Ishikawa (cell line): ENCODE results near the gene CCDC38.

ENCODE experiments used
- CEBPB ChIP-seq: IDR thresholded peaks from 2 replicates; pipeline ENCODE4 v1.6.1; 2012
- CREB1 ChIP-seq: IDR thresholded peaks from 2 replicates; pipeline ENCODE4 v1.6.1; 2012; ENCODE audit warnings: low read depth
- EGR1 ChIP-seq: IDR thresholded peaks from 2 replicates; pipeline ENCODE4 v1.6.1; 2012
- EP300 ChIP-seq: IDR thresholded peaks from 2 replicates; pipeline ENCODE4 v1.6.1; 2012; ENCODE audit warnings: borderline replicate concordance
- FOXM1 ChIP-seq: IDR thresholded peaks from 2 replicates; pipeline ENCODE4 v1.6.1; 2012; ENCODE audit warnings: low read depth, borderline replicate concordance
- NFIC ChIP-seq: IDR thresholded peaks from 2 replicates; pipeline ENCODE4 v1.6.1; 2012
- RAD21 ChIP-seq: IDR thresholded peaks from 2 replicates; pipeline ENCODE4 v1.6.1; 2012; ENCODE audit warnings: low read depth
- REST ChIP-seq: IDR thresholded peaks from 2 replicates; pipeline ENCODE4 v1.6.1; 2012; ENCODE audit warnings: low read depth, mild to moderate bottlenecking
- TAF1 ChIP-seq: IDR thresholded peaks from 2 replicates; pipeline ENCODE4 v1.6.1; 2012; ENCODE audit warnings: low read depth, mild to moderate bottlenecking
- TCF12 ChIP-seq: IDR thresholded peaks from 2 replicates; pipeline ENCODE4 v1.6.1; 2012; ENCODE audit warnings: low read depth
- TEAD4 ChIP-seq: IDR thresholded peaks from 2 replicates; pipeline ENCODE4 v1.6.1; 2012
- USF1 ChIP-seq: IDR thresholded peaks from 2 replicates; pipeline ENCODE4 v1.6.1; 2012
- YY1 ChIP-seq: IDR thresholded peaks from 2 replicates; pipeline ENCODE4 v1.6.1; 2012; ENCODE audit warnings: low read depth
- ZBTB7A ChIP-seq: IDR thresholded peaks from 2 replicates; pipeline ENCODE4 v1.6.1; 2012; ENCODE audit warnings: low read depth
- TF ChIP-seq, protein P1 (sequence below): IDR thresholded peaks from 2 replicates; pipeline ENCODE4 v1.6.1; 2012

CCDC38 gene

GRCh38 chr12:95857156-95857555 lies 85.3 kb downstream of the CCDC38 start:
- no peak for TF ChIP-seq EGR1
- TF ChIP-seq CREB1 = no peak
- no peak for TF ChIP-seq EP300
- no peak for TF ChIP-seq CEBPB
- TF ChIP-seq, protein P1, sequence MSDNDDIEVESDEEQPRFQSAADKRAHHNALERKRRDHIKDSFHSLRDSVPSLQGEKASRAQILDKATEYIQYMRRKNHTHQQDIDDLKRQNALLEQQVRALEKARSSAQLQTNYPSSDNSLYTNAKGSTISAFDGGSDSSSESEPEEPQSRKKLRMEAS = no peak
- TF ChIP-seq TAF1 = no peak
- no peak for TF ChIP-seq TCF12
- TF ChIP-seq YY1 = no peak
- no peak for TF ChIP-seq USF1
- TF ChIP-seq ZBTB7A = no peak
- TF ChIP-seq TEAD4 = no peak
- no peak for TF ChIP-seq NFIC
- no peak for TF ChIP-seq FOXM1
- TF ChIP-seq RAD21 = no peak
- no peak for TF ChIP-seq REST

- no peak for TF ChIP-seq USF1
- no peak for TF ChIP-seq NFIC
- TF ChIP-seq EGR1 = no peak
- no peak for TF ChIP-seq YY1
- no peak for TF ChIP-seq TEAD4
- no peak for TF ChIP-seq RAD21
- no peak for TF ChIP-seq TAF1
- TF ChIP-seq CREB1 = no peak
- TF ChIP-seq, protein P1 = no peak
- no peak for TF ChIP-seq FOXM1
These were observed 90.3 kb downstream of the CCDC38 start for GRCh38 chr12:95852133-95852532.

DNA sequence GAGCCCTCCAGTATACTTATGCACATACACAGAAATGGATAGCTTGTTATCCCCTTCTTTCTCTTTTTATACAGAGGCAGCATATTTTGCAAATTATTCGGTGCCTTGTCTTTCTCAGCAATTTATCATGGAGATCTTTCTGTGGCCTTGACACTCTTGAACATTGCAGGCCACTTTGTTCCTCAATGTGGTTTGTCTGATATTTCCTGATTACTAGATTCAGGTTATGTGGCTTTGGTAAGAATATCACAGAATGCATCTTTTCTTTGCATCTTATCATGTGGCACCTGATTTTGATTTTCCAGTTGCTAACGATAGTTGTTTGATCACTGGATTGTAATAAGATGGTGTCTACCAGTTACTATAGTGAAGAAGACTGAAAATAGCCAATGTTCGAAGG lies 90.8 kb downstream of the CCDC38 start:
- TF ChIP-seq USF1 = no peak
- TF ChIP-seq RAD21 = no peak
- TF ChIP-seq EGR1 = no peak
- TF ChIP-seq TEAD4 = no peak
- no peak for TF ChIP-seq NFIC
- TF ChIP-seq YY1 = no peak
- TF ChIP-seq REST = no peak
- no peak for TF ChIP-seq FOXM1
- no peak for TF ChIP-seq CEBPB
- TF ChIP-seq EP300 = no peak
- TF ChIP-seq TCF12 = no peak
- TF ChIP-seq ZBTB7A = no peak
- TF ChIP-seq CREB1 = no peak
- TF ChIP-seq, protein P1 = no peak
- TF ChIP-seq TAF1 = no peak

DNA sequence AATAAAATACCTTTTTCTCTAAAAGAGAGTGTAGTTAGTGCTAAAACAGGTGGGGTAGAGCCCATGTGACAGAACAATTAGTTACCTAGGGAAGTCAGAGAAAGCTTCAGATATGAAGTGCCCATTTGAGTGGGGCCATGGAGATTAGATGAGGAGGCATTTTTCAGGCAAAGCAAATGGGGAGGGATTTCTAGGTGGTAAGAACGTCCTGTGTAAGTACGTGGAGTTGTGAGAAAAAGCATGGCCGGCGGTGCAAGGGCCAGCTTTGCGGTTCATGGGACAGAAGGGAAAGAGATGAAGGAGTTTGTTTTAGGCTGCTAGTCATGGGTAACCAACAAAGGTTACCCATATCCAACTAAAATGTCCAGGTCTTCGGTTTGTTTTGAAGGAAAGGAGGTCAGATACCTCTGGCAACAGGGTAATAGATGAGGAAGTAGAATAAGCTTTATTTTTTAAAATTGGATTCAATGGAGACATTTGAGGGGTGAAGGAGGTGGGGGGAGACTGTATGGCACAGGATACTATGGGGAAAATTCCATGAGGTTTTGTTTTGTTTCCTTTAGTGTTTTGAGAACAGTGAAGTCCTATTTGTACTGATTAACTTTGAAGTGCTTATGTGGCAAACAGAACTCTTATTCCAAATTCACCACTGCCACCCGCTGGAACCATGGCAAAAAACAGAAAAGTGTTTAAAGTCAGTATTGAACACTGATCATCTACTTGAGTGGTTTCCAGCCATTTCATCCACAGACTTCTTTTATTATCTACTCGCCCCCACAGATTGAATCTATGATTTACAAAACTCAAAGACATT lies 93.6 kb downstream of the CCDC38 start:
- TF ChIP-seq RAD21 (peak; percentile 74), REST (no peak)
